CD4-positive, alpha-beta T cell treated with Interleukin-10 for 1 hour (primary cell): ENCODE data around the gene KRTAP12-4.
A peak's percentile ranks its signal among the peaks of the same experiment; 100 is the strongest.
"Not testable (repeated sequence)": the region's sequence is repeated elsewhere in the genome, so short reads cannot be mapped to it uniquely, and the experiment has no call there.

Source experiments
- DNase-seq: peaks from one replicate; pipeline ENCODE4 v3.0.0-alpha.2; 2020

KRTAP12-4 gene, protein sequence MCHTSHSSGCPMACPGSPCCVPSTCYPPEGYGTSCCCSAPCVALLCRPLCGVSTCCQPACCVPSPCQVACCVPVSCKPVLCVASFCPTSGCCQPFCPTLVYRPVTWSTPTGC

DNA sequence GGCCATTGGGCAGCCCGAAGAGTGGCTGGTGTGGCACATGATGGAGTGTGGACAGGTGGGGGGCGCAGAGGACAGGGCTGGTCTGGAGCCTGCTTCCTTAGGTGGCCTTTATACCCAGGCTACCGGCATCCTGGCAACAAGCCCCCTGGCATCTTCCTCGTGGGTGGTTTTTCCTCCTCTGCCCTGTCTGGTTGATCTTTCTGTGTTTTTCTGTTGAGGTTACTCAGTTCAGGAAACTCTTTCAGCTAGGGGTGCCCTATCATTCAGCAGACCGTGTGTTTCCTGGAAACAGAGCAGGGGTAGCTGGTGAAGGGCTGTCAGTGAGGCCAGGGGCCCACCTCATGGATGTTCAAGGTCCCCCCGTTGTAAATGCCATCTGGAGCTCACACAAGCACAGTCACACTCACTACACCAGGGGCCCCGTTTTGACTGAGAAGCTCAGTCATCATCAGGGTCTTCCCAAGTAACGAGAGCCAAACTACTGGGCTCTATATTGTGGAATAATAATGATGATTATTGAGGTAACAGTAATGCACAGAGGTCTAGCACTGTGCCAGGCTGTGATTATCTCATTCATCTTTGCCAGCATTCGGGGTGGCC, at the start of gene KRTAP12-4:
Gene KRTAP12-4 (minus strand): TSS at position 84 of the 600 bp plus-strand sequence. CDS start 45 bp downstream, at position 39.
- peak; percentile 24 for DNase-seq

DNA sequence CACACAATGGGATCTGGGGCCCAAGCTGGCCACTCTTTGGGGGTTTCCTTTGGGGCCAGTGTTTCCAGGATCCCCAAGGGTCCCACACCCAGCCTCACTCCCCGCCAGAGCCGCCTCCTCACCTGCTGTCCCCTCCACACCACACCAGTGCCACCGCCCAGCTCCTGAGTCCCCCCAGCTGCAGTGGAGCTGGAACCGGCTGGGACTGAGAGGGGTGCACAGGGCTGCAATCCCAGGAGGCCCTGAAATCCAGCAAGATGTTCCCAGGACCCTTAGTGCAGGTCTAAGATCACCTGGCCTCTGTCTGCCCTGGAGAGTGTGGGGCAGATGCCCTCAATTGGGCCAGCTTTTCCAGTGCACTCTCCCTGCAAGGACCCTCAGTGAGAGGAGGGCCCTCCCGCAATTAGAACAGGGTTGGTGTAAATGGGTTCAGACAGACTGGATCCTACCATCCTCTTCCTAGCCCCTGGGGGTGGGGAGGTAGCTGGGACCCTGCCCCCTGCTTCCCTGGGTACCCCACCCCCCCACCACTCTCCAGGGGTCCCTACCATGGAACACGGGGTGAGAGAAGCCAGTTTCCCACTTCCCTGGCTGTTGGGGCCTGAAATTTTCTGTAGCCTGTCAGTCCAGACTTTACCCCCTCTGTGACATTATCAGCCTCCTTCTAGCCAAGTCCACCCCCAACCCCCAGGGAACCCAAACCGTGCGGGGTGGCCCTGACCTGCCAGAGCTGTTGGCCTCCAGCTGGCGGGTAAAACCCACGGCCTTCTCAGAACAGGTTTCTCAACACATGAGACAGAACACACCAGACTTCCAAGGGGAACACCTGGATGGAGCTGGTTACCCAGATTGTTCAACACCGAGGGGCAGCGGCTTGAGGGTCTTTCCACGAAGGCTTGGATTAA, 49.5 kb upstream of the KRTAP12-4 start:
- DNase-seq, result no peak

DNA sequence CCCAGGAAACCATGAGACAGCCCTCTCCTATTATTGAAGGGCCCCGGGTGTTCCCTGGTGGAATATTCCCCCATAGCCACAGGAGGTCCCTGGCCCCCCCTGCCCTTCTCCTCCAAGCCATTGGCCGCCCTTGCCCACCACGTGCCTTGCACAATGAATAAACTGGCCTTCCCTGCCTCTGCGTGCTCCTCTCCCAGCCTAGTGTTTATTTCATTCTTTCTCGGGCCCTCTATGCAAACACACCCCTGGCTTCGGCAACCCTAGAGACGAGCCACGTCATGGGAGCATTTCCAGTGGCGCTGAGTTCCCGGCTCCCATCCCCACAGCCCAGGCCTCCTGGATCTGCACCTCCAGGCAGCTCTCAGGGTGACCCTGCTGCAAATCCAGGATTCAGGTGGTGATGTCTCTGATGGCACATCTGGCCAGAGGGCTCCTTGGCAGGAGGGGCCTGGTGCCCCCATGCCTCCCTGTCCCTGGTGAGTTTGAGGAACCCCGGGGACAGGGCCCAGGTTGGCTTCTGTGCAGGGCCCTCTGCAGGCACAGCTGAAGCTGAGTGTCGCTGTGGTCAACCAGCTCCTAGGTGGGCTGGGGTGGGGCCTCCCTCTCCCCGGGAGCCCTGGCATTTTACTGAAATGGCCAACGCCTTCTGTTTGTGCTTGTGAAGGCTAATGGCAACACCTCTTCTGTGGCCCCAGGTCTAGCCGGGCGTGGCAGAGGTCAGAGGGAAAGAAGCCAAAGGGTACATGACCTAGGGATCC, 48.7 kb upstream of the KRTAP12-4 start:
- DNase-seq, result no peak

DNA sequence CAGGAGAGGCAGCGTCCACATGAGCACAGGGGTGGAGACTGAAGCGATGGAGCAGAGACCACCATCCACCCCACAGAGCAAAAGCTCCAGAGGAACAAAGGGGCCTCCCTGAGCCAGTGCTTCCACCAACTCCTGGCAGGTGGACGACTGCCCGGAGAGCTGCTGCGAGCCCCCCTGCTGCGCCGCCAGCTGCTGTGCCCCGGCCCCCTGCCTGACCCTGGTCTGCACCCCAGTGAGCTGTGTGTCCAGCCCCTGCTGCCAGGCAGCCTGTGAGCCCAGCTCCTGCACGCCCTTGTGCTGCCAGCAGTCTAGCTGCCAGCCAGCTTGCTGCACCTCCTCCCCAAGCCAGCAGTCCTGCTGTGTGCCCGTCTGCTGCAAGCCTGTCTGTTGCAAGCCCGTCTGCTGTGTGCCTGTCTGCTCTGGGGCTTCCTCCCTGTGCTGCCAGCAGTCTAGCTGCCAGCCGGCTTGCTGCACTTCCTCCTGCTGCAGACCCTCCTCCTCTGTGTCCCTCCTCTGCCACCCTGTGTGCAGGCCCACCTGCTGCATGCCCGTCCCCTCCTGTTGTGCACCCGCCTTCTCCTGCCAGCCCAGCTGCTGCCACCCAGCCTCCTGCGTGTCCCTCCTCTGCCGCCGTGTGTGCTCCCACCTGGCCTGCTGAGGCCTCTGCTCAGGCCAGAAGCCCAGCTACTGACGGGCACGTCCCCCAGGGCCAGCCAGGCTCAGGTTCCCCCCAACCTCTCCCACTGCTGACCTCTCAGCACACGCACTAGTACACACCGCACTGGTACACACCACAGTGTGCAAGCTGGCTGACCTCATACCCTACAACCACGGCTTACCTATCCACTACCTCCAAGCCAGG, 47.9 kb upstream of the KRTAP12-4 start:
- DNase-seq, result no peak

DNA sequence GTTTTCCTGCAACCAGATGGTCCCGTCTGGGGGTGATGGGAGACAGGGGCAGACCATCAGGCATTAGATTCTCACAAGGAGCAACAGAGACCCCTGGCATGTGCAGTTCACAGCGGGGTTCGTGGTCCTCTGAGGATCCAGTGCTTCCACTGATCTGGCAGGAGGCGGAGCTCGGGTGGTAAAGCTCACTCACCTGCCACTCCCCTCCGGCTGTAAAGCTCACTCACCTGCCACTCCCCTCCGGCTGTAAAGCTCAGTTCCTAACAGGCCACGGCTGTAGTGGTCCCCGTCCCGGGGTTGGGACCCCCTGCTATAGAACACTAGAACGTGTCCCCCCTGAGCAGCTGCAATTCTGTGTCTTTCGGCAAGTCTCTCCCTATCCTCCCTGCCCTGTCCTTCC, 47.1 kb upstream of the KRTAP12-4 start:
- no peak for DNase-seq

DNA sequence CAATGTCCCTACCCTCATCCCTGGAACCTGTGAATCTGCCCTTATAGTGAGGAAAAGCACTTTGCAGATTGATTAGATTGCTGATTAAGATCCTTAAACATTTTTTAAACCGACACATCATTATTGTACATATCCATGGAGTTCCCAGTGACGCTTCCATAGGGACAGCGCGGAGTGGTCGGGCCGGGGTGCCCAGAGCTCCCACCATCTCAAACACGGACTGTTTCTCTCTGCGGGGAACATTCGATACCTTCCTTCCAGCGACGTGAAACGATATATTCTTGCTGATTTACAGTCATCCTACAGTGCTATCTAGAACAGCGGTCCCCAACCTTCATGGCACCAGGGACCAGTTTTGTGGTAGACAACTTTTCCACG, 46.6 kb upstream of the KRTAP12-4 start:
- DNase-seq, result no peak

DNA sequence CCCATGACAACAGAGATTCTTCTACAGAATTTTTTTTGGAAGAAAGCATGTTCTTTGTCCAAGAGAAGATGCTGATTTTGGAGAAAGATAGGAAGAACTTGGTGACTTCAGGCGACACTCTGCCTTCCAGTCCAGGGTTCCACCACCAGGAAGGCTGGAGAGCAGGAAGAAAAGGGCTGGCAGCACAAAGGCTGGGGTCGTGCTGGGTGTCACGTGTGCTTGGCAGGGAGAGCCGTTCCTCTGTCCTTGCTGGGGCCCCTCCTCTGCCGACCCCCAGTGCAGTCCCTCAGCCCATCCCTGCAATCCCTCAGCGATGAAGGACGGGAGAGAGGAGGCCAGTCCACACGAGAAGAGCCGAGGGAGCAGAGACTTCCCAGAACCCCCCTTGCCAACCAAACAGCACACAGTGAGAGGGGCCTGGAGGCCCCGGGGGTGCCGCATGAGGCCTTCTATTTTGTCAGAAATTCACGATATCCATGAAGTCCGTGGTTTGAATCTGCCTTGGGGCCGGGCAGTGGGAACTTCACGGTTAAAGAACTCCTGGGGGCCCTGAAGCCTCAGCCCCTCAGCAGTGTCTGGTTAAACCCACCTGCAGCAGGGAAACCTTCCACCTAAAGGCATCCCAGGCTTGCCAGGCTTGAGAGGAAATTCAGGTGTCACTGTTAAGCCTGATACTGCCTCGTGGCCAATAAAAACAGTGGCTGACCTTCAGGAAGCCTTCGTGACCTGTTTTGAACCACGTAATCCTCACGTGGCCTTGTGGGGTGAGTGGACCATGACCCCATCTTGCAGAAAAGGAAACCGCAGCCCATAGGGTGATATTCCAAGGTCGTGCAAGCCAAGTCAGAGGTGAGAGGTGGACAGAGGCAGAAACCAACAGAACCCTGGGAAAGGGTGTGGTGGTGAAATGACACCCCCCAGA, 45.9 kb upstream of the KRTAP12-4 start:
- DNase-seq, result no peak

DNA sequence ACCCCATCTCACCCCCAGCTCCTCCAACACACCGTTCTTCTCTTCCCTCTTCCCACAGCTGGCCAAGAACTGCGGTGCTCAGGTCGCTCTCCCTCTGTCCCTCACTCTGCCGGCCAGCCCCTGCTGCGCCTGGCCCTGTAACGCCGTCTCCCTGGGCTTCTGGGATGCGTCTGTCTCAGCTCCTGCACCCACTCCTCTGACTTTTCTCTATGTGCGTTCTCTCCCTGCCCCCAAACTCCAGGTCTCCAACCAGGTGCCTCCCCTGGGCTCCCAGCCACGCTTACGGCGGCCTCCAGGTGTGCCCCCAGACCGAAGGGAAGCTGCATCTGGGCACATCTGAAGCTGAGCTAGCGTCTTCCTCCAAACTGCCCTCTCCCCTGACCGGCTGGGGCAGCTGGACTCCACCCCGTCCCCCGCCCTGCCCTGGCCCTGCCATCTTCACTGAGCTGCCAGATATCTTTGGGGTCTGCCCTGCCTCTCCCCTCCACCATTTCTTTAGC, 45.1 kb upstream of the KRTAP12-4 start:
- DNase-seq, result no peak

DNA sequence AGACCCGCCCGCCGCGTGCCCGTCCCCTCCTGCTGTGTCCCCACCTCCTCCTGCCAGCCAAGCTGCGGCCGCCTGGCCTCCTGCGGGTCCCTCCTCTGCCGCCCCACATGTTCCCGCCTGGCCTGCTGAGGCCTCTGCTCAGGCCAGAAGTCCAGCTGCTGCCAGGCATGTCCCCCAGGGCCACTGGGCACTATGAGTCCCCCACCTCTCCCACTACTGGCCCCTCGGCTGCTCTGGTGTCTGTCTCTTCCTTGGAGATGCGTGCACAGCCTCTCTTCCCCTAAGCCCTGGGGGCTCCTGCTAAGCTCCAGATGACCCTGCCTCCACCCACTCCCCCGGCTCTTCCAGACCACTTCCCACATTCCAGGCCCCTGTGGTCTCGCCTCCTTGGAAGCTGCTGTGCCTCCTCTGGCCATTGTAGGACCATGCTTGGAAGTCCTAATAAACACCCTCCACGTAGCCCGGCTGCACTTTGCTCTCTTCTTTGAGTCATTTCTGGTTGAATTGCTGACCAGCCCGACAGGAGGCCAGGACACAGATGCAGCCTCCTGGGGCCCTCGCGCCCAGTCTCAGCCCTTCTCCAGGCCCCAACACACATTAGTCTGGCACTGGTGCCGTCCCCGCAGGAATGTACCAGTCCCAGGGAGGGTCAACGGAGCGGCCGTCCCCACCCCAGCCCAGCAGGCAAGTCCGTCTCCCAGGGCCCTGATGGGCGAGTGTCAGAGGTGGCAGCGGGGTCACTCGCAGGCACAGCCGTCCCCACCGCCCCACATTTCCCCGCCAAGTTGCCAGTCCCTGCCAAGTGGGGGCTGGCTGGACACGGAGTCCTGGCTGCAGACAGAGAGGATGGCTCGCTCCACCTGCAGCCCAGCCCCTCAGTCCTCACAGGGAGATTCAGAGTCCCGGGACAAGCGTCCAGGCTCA, 43.6 kb upstream of the KRTAP12-4 start:
- no peak for DNase-seq

DNA sequence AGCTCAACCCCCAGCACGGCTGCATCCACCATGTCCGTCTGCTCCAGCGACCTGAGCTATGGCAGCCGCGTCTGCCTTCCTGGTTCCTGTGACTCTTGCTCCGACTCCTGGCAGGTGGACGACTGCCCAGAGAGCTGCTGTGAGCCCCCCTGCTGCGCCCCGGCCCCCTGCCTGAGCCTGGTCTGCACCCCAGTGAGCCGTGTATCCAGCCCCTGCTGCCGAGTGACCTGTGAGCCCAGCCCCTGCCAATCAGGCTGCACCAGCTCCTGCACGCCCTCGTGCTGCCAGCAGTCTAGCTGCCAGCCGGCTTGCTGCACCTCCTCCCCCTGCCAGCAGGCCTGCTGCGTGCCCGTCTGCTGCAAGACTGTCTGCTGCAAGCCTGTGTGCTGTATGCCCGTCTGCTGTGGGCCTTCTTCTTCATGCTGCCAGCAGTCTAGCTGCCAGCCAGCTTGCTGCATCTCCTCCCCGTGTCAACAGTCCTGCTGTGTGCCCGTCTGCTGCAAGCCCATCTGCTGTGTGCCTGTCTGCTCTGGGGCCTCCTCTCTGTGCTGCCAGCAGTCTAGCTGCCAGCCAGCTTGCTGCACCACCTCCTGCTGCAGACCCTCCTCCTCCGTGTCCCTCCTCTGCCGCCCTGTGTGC, 42.8 kb upstream of the KRTAP12-4 start, which contains the start of gene KRTAP10-12:
Gene KRTAP10-12 (plus strand): TSS at position 1 of the 639 bp plus-strand sequence. CDS start 30 bp downstream, at position 31.
- not testable (repeated sequence) for DNase-seq

DNA sequence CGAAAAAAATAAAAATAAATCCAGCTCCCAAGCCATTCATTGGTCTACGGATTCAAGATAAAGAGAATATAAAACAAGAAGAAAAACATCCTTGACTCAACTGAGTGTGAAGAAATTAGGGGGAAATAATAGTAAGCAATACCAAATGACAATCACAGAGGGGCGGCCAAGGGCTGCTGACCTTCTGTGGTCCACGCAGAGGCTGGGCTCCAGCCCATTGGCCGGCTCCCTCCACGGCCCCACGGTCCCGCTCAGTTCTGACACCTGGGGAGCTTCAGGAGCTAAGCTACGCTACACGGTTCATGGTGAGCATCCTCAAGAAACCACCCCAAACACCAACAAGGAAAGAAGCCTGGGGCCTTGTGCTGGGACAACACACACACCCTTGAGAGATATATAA, 42.1 kb upstream of the KRTAP12-4 start:
- no peak for DNase-seq

DNA sequence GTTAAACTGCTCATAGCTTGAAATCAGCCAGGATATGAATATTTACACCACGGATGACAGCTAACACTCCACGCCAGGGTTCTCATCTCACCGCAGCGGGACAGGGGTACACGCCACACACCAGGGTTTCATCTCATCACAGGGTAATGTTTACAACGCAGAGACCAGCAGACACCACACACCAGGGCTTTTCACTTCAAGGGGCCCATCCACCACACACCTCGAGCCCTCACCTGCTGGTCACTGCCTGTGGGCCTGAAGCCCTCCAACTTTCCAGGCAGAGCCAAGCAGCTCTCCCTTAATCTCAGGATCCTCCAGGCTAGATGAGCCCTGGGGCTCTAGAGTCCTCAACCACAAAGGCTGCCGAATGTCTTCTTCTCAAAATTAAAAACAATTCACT, 41.2 kb upstream of the KRTAP12-4 start:
- no peak for DNase-seq

DNA sequence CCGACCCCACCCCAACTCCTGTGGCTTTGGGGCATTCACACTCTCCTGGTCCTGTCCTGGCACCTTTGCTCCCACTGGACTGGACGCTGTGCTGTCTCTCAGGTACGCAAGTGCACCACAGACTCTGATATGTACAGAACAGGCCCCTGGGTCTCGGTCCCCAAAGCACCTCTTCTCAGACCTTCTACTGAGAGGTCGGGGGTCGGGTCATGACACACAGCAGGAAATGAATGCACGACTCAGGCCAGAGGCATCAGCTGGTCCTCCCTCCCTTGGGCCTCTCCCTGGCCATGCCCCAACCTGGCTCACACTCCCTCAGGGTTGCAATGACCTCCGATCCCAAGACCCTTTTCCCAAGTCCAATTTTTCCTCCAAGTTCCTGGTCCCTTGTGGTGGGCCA, 40.7 kb upstream of the KRTAP12-4 start:
- DNase-seq, result no peak

DNA sequence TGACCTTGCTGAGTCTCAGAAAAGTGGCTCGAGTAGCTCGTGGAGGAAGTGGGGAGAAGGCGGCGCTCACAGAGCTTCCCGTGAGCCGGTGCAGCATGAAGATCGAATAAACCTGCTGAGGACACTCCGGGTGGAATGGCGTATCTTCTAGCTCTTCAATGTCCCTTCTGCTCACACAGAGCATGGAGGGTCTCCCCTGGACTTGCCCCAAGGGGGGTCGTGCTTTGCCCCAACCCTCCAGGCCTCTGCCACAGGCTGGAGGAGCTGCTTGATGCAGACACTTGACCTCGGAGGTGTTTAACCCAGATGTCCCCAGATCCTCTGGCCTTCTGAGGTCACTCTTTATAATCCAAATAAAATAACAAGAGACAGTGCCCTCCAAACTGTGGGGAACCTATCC, 40.3 kb upstream of the KRTAP12-4 start:
- no peak for DNase-seq

DNA sequence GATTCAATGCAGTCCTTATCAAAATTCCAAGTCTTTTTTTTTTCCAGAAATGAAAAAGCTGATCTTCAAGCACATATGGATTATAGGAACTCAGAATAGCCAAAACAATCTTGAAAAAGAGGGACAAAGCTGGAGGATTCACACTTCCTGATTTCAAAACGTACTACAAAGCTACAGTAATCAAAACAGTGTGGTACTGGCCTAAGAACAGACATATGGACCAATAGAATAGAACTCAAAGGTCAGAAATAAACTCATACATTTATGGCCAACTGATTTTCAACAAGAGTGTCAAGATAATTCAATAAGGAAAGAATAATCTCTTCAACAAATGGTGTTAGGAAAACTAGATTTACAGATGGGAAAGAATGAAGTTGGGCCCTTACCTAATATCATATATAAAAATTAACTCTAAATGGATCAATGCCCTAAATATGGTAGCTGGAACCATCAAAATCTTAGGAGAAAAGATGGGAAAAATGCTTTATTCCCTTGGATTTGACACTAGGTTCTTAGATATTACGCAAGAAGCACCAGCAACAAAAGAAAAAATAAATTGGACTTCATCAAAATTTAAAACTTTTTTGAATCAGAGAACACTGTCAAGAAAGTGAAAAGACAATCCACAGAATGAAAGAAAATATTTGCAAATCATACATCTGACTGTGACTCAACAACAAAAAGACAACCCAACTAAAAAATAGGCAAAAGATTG, 38.5 kb upstream of the KRTAP12-4 start:
- DNase-seq, result no peak

DNA sequence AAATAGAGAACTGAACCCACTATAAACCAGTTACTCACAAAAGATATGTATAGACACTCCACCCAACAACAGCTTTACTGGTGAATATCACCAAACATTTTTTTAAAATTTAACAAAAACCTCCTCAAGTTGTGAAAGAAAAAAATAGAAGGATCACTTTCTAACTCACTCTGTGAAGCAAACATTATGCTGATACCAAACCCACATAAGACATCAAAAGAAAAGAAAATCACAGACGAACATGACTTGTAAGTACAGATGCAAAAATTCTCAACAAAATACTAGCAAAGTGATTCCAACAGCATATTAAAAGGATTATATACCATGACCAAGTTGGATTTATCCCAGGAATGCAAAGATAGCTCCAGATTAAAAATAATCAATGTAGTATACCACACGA, 37.2 kb upstream of the KRTAP12-4 start:
- no peak for DNase-seq

DNA sequence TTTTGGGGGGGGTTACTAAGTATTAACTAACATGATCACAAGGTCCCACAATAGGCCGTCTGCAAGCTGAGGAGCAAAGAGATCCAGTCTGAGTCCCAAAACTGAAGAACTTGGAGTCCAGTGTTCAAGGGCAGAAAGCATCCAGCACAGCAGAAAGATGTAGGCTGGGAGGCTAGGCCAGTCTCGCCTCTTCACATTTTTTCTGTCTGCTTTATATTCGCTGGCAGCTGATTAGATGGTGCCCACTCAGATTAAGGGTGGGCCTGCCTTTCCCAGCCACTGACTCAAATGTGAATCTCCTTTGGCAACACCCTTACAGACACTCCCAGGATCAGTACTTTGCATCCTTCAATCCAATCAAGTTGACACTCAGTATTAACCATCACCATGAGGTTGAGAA, 35.3 kb upstream of the KRTAP12-4 start:
- DNase-seq, result not testable (repeated sequence)

DNA sequence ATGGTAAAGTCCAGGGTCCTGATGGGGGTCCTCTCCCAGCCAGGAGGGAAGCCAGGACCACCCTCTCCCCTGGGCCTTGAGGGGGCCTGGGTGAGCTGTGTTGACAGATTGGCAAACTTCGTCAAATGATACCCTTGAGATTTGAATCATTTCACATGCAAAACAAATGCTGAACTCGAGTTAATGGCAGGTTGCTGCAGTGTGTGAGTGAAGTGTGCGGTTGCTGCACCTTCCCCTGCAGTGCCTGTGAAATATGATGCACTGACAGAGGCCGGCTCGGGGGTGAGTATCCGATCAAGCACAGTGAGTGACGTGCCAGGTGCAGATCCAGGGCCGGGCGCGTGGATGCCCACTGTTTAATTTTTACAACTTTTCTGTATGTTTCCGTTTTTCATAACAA, 33.2 kb upstream of the KRTAP12-4 start:
- no peak for DNase-seq
